Ammon's horn (tissue), 1 donor: ENCODE measurements around the gene TRNAU1AP.
"Not testable (repeated sequence)": the region's sequence is repeated elsewhere in the genome, so short reads cannot be mapped to it uniquely, and the experiment has no call there.

Source experiments
- DNase-seq: peaks from one replicate; pipeline ENCODE4 v3.0.0-alpha.2; 2016; ENCODE audit warnings: low spot score

Gene TRNAU1AP

DNA sequence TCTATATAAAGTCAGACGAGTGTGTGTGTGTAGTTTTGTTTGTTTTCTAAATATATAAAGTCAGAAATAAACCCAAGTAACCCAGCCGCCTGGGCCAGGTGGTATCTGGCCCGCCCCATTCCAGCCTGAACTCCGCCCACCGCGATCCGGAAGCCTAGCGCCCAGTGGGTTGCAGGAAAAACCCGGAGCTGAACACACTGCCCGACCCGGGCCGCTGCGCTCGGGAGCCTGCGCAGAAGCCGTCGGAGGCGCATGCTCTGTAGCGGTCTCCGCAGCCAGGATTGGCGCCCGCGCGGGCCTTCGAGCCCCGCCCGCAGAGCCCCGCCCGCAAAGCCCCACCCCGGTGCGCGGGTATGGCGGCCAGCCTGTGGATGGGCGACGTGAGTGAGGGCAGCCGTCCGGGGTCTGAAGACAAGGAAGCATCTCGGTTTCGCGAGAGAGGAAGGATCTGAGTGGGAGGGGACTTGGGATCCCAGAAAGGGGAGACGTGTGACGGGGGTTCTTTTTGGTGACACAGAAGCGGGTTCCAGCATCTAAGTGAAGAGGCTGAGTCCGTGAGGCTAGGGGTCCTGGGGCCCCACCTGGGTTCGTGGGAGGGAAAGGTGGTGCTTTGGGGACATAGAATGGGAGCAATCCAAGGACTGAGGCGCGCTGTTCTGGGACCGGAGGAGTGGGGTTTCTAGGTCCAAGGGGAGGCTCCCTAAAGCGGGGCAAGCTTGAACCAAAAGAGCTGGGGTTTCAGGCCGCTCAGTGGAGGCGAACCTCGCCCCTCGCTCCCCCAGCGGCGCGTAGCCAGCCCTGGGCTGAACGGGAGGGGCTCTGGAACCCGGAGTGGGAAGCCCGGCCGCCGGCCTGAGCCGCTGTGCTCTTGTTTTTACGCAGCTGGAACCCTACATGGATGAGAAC, at the start of gene TRNAU1AP:
TRNAU1AP (plus strand) TSS at position 328 of the 906 bp plus-strand sequence; CDS start at position 354, 26 bp downstream.
- DNase-seq, result peak; percentile 94

DNA sequence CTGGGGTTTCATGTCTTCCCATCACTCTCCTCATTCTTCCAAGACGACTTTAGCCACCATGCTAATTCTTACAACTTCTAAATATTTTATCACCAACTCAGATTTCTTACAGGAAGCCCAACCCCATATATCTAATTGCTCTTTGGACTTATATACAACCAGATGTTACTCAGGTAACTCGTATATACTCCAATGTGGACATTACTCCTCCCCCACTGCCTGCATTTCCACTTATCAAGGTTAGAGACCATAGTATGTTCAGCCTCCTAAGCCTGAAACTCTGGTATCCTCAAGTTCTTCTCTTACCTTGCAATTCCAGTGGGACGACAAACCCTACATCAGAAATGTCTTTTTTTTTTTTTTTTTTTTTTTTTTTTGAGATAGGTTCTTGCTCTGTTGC, 49.8 kb upstream of the TRNAU1AP start:
- DNase-seq, result no peak

DNA sequence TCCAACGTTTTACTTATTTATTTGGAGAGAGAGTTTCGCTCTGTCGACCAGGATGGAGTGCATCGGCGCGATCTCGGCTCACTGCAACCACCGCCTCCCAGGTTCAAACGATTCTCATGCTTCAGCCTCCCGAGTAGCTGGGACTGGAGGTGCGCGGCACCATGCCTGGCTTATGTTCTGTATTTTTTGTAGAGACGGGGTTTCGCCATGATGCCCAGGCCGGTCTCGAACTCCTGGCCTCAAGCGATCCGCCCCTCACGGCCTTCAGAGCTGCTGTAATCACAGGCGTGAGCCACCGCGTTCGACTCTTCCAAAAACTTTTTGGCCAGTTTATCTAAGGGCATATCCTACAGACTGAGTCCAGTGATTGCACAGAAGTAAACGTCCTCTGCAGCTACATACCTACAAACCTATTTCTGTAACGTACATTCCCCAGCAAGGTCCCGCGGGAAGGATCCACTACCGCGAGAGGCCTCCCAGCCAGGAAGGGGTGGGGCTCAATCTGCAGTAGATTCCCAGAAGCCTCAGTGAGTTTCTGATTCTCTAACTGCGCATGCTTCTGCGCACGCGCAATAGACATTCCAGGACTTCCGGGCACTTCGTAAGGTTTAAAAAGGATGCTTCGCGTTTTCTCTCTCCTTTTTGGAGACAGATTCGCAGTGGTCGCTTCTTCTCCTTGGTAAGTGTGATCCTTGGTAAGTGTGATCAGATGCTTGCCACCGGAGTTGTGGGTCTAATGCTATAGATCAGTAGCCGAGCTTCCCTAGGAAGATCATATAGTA, 47.3 kb upstream of the TRNAU1AP start, which contains the start of gene RCC1:
RCC1 (plus strand) TSS at position 638 of the 782 bp plus-strand sequence. CDS start 23,824 bp downstream, outside the sequence.
- peak; percentile 96 for DNase-seq

DNA sequence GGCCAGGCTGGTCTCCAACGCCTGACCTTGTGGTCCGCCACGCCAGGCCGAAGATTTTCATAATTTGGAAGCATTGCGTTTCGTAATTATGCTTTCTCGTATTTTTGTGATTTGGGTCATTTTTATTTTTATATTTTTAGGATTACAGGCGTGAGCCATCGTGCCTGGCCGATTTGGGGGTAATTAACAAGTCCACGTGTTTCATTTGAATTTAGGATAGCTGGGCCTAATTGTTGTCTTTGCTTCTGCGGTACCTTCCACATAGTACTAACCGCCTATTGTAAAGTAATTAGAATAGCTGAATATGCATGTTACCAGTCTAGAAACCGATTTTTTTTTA, 46.0 kb upstream of the TRNAU1AP start:
- DNase-seq, result no peak

DNA sequence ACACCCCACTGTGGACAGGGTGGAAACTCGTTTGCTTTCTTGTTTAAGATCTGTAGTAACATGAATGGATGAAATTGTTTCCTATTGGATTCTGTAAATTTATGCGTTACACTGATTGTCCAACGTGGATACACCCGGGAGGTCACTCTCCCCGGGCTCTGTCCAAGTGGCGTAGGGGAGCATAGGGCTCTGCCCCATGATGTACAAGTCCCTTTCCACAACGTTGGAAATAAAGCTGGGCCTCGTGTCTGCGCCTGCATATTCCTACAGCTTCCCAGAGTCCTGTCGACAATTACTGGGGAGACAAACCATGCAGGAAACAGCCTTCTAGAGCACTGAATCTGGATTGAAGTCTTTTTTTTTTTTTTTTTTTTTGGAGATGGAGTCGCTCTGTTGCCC, 45.6 kb upstream of the TRNAU1AP start:
- DNase-seq, result no peak

DNA sequence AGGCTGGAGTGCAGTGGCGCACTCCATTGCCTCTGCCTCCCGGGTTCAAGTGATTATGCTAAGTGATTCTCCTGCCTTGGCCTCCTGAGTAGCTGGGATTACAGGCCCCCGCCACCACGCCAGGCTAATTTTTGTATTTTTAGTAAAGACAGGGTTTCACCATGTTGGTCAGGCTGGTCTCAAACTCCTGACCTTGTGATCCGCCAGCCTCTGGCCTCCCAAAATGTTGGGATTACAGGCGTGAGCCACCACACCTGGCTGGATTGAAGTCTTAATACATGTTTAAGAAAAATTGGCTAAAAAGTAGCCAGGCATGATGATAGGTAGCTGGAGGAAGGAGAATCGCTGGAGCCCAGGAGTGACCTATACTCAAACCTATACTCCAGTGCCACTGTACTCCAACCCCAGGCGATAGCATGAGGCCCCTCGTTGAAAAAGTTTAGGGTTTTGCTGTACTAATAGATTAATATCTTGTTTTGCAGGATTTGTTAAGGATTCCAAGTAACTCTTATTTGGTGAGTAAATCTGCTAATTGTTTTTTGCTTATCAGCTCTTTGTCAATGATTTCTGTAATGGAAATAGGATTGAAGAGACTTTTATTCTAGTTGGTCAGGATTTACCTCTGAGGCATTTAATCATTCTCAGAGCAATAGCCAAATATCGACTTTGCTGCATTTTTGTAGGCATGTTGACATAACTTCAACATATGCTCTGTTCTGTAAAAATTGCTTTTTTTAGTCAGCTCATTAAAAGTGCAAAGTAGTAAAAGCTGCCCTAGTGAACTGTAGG, 45.0 kb upstream of the TRNAU1AP start:
- DNase-seq, result no peak

DNA sequence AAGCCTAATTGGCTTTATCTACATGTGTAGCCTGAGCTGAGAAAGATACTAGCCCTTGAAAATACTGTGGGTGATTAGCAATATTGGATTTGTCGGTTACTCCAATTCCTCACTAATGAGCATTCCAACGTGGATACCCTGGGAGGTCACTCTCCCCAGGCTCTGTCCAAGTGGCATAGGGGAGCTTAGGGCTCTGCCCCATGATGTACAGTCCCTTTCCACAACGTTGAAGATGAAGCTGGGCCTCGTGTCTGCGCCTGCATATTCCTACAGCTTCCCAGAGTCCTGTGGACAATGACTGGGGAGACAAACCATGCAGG, 44.5 kb upstream of the TRNAU1AP start:
- no peak for DNase-seq

DNA sequence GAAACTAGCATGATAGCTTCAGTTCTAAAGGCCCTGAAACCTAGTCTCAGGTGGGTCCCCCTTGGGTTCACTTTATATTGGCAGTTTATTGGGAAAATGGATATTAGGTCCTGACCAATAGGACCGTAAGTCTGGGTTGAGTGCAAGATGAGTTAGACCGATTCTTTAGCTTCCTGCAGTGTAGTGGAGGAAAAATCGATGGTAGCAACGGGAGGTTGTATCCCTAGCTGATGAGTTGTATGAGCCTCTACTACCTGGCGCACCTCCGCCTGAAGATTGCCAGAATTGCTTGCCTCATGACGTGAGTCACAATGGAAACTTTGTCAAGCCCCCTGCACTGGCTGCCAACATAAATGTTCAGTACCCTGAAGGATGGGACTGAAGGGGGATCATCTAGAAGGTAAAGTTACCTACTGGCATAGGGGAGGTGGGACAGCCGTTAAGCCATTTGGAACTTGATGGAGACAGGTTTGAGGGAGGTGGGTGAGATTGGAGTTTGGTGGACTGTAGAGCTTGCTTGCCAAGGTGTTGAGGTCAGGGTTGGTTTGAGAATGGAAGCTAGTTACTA, 43.1 kb upstream of the TRNAU1AP start:
- DNase-seq, result no peak

DNA sequence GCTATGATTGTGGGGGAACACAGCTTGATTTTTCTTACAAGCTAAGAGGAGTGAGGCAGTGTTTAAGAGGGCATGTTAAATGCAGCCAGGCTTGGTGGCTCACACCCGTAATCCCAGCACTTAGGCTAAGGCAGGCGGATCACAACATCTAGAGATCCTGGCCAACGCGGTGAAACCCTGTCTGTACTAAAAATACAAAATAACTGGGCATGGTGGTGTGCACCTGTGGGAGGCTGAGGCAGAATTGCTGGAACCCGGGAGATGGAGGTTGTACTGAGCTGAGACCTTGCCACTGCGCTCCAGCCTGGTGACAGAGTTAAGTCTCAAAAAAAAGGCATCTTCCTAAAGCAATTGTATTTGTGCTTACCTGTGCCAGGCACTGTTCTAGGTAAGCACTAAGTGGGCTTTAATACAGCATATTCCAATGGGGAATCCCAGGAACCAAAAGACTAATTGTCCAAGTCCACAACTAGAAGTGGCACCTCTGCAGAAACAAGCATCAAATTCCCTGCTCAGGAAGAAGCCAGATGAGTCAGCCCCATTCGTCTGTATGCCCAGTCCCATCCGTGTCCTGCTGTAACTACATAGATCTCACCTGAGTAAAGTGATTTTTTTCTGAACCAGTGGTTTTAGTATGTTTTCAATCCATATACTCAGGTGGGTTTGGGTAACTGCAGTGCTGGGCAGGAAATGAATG, 42.5 kb upstream of the TRNAU1AP start:
- DNase-seq, result no peak

DNA sequence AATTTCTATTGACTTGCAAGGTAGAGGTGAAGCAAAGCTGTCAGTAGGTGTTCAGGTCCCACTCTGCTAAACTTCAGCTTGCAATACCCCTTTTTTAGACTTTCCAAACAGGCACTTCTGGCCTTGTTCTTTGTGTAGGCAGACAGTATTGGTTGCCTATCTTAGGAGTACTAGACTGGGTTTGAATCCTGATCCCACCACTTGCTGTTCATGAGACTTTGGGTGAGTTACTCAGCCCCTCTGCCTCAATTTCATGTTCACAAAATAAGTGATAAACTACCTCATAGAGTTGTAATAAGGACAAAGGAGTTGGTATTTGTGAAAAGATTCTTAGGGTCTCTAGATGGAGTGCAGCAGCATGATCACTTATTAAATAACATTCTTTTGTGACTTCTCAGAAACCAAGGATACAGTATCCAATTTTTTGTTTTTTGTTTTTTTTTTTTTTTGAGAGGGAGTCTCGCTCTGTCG, 41.9 kb upstream of the TRNAU1AP start:
- DNase-seq, result no peak

DNA sequence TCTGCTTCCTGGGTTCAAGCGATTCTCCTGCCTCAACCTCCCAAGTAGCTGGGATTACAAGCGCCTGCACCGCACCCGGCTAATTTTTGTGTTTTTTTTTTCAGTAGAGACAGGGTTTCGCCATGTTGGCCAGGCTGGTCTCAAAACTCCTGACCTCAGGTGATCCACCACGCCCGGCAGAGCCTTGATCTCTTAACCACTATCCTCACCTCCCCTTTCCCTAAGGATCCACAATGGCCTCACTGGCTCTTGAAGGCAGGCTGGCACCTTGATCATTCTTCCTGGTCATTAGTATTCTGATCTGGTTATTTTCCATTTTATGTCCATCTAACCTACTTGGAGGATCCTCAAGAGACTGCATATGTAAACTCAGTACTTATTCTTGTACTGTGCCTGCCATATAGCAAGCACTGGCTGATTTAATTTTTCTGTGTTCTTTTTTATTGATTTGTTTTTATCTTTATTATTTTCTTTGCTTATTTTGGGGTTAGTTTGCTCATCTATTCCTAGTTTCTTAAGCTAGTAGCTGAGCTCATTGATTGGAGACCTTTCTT, 40.8 kb upstream of the TRNAU1AP start:
- no peak for DNase-seq

DNA sequence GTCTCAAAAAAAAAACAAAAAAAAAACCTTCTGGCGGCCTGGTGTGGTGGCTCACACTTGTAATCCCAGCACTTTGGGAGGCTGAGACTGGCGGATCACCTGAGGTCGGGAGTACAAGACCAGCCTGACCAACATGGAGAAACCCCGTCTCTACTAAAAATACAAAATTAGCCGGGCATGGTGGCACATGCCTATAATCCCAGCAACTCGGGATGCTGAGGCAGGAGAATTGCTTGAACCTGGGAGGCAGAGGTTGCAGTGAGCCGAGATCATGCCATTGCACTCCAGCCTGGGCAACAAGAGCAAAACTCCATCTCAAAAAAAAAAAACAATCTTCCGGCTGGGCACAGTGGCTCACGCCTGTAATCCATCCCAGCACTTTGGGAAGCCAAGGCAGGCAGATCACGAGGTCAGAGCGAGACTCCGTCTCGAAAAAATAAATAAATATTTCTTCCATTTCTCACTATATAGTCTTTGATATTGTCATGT, 38.4 kb upstream of the TRNAU1AP start:
- not testable (repeated sequence) for DNase-seq

DNA sequence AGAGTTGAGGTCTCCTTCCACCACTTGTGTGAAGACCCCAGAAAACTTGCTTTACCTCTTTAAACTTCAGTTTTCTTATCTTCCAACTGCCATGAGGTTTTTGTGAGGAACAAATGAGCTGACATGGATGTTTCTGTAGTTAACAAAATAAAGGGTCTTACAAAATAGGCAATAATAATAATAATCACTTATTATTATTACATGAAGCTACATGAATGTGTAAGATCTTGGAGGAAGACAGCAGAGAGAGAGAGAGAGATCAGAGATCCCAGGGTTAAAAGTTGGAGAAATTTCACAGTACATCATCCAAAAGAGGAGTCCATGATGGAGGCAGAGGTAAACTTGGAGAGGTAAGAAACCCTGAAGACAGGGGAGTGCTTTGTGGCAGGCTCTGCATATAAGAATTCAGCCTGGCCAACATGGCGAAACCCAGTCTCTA, 36.3 kb upstream of the TRNAU1AP start:
- no peak for DNase-seq

DNA sequence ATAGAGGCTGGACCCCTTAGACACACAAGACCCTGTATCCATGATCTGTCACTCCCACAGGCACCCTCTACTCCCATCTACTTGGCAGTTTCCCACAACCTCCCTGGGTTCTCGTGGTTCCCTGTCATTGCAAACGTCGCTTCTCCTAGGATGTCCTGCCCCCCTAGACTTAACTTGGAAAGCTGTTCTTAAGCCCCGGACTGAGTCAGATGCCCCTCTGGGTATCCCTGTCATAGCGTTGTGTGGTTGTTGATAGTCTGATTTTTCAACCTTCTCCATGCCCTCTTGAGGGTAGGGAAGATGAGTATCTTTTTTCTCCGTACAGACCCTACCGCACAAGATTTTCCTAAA, 35.3 kb upstream of the TRNAU1AP start:
- no peak for DNase-seq

DNA sequence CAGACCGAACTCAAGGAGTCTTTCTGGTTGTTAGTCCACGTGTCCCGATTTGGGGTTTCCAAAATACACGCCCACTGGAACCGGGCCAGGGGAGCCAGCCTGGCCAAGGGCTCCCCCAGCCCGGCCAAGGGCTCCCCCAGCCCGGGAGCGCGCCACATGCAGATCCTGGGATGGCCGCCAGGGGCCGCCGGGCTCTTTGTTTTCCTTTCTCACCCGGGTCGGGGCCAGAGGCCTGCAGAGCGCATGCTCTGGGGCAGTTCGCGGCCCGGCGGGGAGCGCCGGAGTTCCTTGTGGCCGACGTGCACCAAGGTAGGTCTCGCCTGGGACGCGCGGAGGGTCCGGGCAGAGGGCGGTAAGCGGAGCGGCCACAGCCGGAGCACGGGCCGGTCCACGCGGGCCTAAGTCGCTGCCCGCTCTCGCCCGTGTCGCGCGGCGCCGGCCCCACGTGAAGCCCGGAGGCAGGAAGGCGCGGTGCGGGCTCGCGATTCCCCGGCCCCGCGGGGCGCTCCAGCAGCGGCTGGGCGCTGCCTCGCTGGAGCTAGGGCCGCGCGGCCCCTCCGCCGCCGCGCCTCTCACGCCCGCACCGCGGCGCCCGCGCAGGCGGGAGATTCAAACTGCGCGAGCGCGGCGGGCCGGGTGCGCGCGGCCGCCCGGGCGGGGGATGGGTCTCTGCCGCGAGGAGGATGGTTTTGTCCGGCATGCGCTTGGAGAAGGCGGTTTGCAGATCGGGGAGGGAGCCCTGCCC, 34.7 kb upstream of the TRNAU1AP start:
- peak; percentile 82 for DNase-seq

DNA sequence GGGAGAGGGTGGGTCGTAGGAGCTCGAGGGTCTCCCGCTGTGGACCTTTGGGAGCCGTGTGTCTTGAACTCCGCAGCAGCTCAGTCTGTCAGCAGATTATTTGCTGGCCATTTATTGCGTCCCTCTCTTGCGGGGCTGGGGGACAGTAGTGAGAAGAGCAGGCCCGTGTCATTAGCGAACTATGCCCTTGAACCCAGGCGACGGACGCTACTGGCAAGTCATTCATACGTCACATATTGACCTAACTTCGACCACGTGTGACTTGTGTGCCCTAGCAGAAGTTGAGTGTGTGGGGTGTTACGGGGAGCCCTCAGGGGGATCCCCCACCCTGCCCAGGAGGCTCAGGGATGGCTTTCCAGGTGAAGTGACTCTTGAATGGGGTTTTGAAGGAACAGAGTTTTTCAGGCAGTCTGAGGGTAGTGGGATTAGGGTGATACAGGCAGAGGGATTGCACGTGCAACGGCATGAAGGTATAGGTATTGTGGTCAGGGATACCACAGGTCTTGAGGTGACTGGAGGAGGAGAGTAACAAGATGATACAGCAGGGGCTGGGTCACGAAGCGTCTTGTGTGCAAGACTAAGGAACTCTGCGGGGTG, 34.0 kb upstream of the TRNAU1AP start:
- DNase-seq, result no peak

DNA sequence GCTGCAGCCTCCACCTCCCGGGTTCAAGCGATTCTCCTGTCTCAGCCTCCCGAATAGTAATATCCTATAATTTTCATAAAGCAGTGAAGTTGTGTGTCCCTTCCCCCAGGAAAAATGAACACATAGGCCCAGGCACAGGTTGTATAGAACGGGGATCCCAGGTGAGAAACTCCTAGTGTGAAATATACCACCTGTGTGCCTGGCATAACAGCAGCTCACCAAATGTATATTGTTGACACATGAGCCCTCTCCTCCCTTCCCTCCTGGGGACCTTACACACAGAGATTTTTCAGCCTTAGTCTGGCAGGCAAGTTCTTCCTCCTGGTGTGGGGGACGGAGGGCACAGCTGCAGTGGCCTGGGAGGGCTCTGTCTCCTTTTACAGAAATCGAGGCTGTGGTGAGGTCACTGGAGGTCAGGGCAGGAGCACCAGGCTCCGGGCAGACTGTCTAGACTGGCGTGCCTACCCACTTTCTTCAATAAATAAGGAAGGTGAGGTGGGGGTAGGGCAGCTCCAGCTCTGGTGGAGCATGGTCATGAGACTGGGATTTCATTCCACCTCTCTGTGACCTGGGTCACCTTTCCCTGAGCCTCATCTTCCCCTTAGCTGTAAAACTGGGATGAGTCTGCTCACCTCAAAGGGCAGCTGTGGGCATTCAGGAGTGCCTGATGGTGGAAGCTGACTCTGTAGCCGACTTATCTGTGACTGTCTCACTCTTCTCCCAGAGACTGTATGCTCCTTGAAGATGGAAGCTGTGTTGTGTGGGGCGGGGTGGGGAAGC, 32.7 kb upstream of the TRNAU1AP start:
- DNase-seq, result no peak

DNA sequence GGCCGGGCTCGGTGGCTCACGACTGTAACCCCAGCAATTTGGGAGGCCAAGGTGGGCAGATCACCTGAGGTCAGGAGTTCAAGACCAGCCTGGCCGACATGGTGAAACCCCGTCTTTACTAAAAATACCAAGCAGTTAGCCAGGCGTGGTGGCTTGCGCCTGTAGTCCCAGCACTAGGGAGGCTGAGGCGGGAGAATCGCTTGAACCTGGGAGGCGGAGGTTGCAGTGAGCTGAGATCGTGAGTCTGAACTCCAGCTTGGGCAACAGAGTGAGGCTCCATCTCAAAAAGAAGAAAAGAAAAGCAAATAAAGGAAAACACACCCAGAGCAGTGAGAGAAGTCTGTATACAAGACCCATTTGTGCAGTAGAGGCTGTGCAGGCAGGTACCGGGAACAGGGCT, 32.1 kb upstream of the TRNAU1AP start:
- DNase-seq, result not testable (repeated sequence)
